A549 (cell line): ENCODE results near the gene ATP1A3.

Experiments
- BCL3 ChIP-seq: fragments of >200 bp; sonication (Bioruptor Twin); formaldehyde crosslinking; IDR thresholded peaks from 3 replicates; pipeline ENCODE4 v1.6.1; 2016
- CTCF ChIP-seq: fragments of >200 bp; sonication (Bioruptor Twin); formaldehyde crosslinking; IDR thresholded peaks from 3 replicates; pipeline ENCODE4 v1.5.1; 2016
- POLR2A ChIP-seq: IDR thresholded peaks from 2 replicates; pipeline ENCODE4 v1.6.1; 2012; ENCODE audit warnings: mild to moderate bottlenecking, low read length
- RAD21 ChIP-seq, 2 experiments: fragments of >200 bp in 1 of 2; sonication (Bioruptor Twin) in 1 of 2; formaldehyde crosslinking in 1 of 2; IDR thresholded peaks in 1 of 2; conservative IDR thresholded peaks in 1 of 2; 2 replicates in 1 of 2; 3 replicates in 1 of 2; pipeline ENCODE4 v1.6.1; 2012 to 2018; ENCODE audit warnings: inconsistent platforms in 1 of 2
- RCOR1 ChIP-seq: fragments of 150-350 bp; IDR thresholded peaks from 2 replicates; pipeline ENCODE4 v1.6.1; 2014; ENCODE audit warnings: antibody characterized with exemption, low read length, low read depth
- RFX5 ChIP-seq: fragments of 450-650 bp; IDR thresholded peaks from 2 replicates; pipeline ENCODE4 v1.7.1; 2014; ENCODE audit warnings: antibody characterized with exemption, mild to moderate bottlenecking, moderate library complexity

- TF ChIP-seq POLR2A (no peak), CTCF (no peak), RCOR1 (no peak), BCL3 (no peak), RAD21 (conservative IDR thresholded peaks at IDR 0.05 in 1 of 2, IDR thresholded peaks at IDR 0.05 in 1 of 2) (no peak), RFX5 (no peak)
Measured at GRCh38 chr19:41965106-41965505, 28.9 kb downstream of the ATP1A3 start.
